ENCODE results near the gene SNRNP25.

The SNRNP25 gene

DNA sequence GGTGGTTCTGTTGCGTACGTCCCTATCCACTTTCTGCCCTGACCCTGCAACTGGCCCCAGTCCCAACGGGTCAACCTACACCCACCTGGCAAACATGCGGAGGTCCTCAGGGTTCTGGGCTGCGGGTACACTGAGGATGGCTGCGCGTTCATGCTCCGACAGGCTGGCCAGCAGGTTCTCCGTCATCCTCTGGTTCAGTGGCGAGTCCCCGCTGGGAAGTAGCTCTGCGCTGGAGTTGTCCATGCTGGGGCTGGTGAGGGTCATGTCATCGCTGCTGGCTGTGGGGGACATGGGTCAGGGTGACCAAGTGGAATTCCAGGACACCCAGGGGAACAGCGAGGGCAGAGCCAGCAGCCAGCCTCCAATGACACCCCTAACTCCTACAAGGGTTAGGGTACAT lies 35.0 kb downstream of the SNRNP25 start:
- in situ Hi-C loops (cut with MboI; ENCODE audit: low pct_unique_long_range_greater_than_20kb, low sequenced_read_pairs, unreplicated experiment) = no loop called here
- TF ChIP-seq, protein P1, sequence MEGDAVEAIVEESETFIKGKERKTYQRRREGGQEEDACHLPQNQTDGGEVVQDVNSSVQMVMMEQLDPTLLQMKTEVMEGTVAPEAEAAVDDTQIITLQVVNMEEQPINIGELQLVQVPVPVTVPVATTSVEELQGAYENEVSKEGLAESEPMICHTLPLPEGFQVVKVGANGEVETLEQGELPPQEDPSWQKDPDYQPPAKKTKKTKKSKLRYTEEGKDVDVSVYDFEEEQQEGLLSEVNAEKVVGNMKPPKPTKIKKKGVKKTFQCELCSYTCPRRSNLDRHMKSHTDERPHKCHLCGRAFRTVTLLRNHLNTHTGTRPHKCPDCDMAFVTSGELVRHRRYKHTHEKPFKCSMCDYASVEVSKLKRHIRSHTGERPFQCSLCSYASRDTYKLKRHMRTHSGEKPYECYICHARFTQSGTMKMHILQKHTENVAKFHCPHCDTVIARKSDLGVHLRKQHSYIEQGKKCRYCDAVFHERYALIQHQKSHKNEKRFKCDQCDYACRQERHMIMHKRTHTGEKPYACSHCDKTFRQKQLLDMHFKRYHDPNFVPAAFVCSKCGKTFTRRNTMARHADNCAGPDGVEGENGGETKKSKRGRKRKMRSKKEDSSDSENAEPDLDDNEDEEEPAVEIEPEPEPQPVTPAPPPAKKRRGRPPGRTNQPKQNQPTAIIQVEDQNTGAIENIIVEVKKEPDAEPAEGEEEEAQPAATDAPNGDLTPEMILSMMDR (IDR thresholded peaks at IDR 0.05; ENCODE audit: extremely low read depth, insufficient read depth, missing control alignments) = no peak
- no peak for DNase-seq (ENCODE audit: low spot score)

DNA sequence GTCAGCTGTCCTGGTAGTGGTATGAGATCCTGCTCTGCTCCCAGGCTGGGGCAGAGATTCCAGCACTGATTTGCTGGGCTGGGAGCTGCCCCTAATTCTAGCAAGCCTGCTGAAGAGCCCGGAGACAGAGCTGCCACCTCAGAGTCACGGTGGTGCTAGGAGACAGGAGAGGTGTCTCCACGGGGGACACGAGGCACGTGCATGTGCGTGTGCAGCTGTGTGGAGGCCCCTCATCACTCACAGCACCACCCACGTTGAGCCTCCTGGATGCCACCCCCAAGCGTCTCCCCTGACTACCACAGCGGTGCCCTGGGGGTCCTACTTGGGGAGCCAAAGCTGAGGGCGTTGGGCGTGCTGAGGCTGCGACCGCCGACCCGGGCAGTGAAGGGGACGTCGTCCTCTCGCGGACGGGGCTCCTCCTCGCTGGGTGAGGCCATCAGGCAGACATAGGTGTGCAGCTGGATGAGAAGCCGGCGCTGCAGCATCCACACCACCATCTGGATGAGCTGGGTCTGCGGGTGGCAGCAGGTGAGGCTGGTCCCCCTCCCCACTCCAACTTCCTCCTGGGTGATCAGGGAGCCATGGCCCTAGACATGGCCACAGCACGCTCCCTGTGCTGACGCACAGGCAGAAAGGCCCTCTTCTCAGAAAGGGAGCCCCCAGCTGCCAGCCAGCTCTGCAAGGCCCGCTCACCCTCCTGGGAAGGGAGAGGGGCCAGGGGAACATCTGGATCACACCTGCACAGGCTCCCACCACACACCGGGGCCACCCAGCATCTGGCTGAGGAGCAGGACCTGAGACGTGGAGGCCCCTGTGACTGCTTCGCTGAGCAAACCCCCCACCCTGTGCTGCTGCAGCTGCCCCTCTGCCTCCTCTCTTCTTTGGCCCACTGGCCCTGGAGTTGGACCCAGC lies 36.0 kb downstream of the SNRNP25 start:
- TF ChIP-seq, protein P1 (IDR thresholded peaks at IDR 0.05; ENCODE audit: extremely low read depth, insufficient read depth, missing control alignments) = no peak
- no peak for DNase-seq (ENCODE audit: low spot score)
- in situ Hi-C loops (cut with MboI; ENCODE audit: low pct_unique_long_range_greater_than_20kb, low sequenced_read_pairs, unreplicated experiment) = no loop called here

DNA sequence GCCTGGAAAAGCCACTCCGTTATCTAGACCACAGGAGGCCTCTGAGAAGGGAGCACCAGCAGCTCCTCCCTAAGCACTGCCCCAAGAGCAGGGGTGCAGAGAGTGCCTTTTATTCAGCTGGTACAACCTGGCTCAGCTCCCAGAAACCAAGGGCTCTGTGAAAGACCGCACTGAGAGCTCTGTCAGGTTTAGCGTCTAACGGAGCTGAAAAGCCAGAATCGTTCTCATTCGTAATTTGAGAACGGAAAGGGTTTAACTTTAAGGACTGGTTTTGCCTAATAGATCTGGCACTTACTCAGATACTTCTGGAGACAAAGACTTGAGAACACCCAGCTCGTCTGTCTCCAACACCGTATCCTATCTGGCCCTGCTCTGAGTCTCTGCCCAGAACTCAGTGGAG lies 37.9 kb downstream of the SNRNP25 start:
- in situ Hi-C loops (cut with MboI; ENCODE audit: low pct_unique_long_range_greater_than_20kb, low sequenced_read_pairs, unreplicated experiment) = no loop called here
- DNase-seq (ENCODE audit: low spot score) = no peak

DNA sequence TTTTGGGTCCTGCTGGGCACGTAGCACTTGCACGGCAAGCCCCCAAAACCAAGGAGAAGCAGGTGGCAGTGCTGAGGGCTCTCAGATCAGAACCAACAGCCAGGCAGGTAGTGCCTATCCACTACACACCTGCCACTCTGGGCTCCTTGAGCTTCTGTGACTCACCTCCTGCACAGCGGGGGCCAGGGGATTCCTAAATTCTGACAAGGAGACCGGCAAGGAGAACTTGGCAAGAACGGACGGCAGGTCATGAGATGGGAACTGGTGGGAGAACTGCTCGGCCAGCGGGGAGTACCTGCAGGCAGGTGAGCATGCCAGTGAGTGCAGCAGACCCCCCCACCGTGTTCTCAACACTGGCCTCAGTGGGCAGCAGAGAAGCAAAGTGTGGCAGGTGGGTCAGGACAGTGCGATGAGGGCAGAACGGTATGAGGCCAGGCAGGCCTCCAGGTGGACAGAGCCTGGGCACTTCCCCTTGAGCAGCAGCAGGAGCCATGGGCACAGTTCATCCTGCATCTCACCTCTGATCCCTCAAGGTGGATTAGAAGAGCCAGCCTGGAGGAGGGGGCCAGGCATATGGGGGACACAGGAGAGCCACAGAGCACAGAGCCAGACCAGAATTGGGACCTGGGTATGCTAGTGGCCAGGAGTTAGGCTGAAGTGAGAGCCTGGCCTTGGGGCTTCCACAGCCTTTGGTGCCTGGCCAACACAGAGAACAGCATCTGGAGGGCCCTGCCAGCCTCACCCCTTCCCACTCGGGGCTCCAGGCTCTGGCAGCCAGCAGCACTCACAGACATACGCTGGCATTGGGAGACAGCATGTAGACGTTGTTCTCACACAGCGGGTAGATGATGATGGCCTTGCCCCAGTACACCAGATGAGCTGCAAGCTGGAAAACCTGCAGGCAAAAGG lies 39.1 kb downstream of the SNRNP25 start:
- in situ Hi-C loops (cut with MboI; ENCODE audit: low pct_unique_long_range_greater_than_20kb, low sequenced_read_pairs, unreplicated experiment) = no loop called here
- TF ChIP-seq, protein P1 (IDR thresholded peaks at IDR 0.05; ENCODE audit: extremely low read depth, insufficient read depth, missing control alignments) = no peak
- no peak for DNase-seq (ENCODE audit: low spot score)

More for the DNA sequence above, 37.9 kb downstream of the SNRNP25 start:
- TF ChIP-seq, protein P1 (IDR thresholded peaks at IDR 0.05; ENCODE audit: extremely low read depth, insufficient read depth, missing control alignments) = no peak

GRCh38 chr16:94918-95265 lies 41.3 kb downstream of the SNRNP25 start:
- no peak for DNase-seq (ENCODE audit: low spot score)
- TF ChIP-seq, protein P1 (IDR thresholded peaks at IDR 0.05; ENCODE audit: extremely low read depth, insufficient read depth, missing control alignments) = no peak
- in situ Hi-C loops (cut with MboI; ENCODE audit: low pct_unique_long_range_greater_than_20kb, low sequenced_read_pairs, unreplicated experiment) = no loop called here

DNA sequence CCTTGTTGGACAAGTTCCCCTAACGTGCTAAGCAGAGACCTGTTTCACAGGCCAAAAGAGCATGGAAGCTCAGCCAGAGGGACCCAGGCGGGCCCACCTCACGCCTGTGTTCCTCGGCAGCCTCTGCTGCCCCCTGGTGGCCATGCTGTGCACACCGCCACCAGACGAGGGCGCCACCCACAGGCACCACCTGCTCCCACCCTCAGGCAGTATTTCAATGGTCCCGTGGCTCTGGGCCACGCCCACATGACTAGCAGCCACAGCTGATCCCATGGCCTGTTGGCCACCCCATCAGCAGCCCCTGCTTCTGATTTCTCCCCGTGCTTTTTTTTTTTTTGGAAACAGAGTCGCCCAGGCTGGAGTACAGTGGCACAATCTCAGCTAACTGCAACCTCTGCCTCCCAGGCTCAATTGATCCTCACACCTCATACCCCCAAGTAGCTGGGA lies 43.3 kb downstream of the SNRNP25 start:
- DNase-seq (ENCODE audit: low spot score) = peak; percentile 95
- TF ChIP-seq, protein P1 (IDR thresholded peaks at IDR 0.05; ENCODE audit: extremely low read depth, insufficient read depth, missing control alignments) = peak; percentile 100
- in situ Hi-C loops (cut with MboI; ENCODE audit: low pct_unique_long_range_greater_than_20kb, low sequenced_read_pairs, unreplicated experiment) = no loop called here
